Right ventricle myocardium inferior (tissue), 1 donor: ENCODE results near the gene UBASH3B. TPM values are rescaled to one million over a fixed set of nuclear protein-coding genes. Genes with fewer than 3 reads are reported as not detected.
"Not testable (repeated sequence)": the region's sequence is repeated elsewhere in the genome, so short reads cannot be mapped to it uniquely, and the experiment has no call there.

ENCODE experiments used
- ATAC-seq: fragments of 200-7000 bp; cut with Tn5 transposase; one replicate; pipeline ENCODE4 v1.9.1; 2020; ENCODE audit warnings: mild to moderate bottlenecking, moderate library complexity
- DNase-seq: peaks from one replicate; pipeline ENCODE4 v3.0.0; 2021; ENCODE audit errors: missing footprints
- intact Hi-C: fragments of 100-400 bp; cut with DNase I; formaldehyde crosslinking; loops from one replicate; pipeline ENCODE4 v1.11.0; 2022
- total RNA-seq: library from RNA; stranded (reverse); fragmentation: NEBNext Ultra II Directional; extraction: Animal tissue kit (Norgen Biotek cat#: 25700); gene quantifications from one replicate; pipeline ENCODE4 v1.2.1, GENCODE V29; 2021
- donor health status: DM: no; HTN: yes; CAD: no; lungs with severe emphysema.

Gene UBASH3B
- total RNA-seq, 1 donor from 2014 or later, result 3.5 TPM

DNA sequence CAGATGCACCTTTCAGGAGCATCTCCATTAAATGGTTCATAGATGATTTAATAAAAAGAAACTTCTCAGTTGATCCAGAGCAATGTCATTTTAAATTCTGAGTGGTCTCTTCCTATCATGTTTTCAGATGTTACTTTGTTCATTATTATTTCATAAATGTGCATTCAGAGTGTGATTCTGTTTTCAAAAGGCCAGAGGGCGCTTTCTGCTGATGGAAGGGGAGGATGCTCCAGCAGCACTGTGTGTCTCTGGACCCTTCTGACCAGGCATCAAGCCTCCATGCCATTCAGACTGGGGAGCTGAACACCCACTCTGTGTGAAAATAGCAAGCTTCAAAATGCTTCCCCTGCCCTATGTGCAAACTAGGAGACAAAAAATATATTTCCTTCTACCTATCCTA is 158.9 kb downstream of the UBASH3B start:
- intact Hi-C loops, result no loop called here
- DNase-seq (no peak), ATAC-seq (no peak)

DNA sequence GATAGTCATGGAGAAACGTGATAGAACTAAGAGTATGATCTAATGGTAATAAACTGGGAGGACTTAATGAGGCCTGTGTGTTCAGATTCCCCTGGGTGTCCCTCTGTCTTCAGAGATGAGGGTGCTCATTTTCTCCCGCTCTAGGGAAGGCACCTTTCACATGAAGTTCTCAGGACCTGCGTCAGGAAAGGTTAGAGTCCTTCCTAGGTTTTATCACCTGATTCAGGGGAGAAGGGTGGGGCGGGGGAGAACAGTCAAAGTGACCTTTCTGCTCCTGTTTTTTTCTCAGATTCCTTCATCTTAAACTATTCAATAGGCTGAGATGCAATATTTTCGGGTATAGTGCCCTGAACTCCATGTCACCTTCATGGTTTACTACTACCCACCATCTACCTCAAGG is 160.4 kb downstream of the UBASH3B start:
- ATAC-seq, result no peak
- intact Hi-C loops, result no loop called here
- no peak for DNase-seq

DNA sequence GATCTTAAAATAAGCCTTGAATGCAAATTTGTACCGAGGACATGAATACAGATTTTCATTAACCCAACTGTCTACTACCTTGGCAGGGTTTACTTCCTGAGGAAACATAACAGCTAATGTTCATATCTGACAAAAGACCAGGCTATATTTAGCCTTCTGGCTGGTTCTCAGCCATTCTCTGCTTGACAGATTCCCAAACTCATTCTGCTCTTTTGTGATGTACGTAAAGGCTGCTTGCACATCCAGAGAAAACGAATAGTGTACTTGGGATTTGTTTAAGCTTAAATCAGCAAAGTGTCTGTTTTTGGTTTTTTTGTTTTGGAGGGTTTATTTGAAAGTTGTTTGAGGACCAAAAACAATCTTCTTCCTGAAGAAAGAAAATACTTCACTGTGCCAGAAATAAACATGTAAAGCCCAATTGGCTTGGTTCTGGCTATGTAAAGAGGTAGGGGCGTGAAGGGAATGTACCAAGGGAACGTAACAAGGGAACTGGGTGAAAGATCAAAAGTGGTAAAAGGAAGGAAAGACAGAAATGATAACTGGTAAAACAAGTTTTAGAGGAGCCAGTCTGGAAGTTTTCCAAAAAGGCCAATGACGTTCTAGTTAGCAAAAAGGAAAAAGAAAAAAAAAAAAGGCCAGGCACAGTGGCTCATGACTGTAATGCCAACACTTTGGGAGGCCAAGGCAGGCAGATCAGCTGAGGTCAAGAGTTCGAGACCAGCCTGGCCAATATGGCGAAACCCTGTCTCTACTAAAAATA is 161.4 kb downstream of the UBASH3B start:
- no peak for ATAC-seq

GRCh38 chr11:122820158-122820557 is 164.6 kb downstream of the UBASH3B start:
- no peak for DNase-seq
- ATAC-seq, result no peak
- intact Hi-C loops, result no loop called here

More for the DNA sequence above, 161.4 kb downstream of the UBASH3B start:
- DNase-seq, result no peak
- intact Hi-C loops, result no loop called here

DNA sequence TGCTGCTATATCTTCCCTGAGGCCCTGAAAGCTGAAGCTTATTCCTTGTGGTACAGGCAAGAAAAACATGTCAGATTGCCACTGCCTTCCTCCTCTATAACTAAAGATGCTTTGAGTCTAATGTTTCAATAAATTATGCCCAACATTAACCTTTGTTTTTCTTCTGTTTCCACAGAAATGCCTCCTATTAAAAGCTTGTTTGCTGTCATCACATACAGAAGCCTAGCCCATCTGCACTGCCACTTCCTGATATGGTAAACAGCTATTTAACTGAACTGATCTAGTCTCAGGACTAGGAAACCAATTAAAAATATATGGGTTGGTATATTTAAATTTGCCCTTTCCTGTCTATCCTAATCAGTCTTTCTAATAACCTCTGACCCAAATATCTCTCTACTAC is 165.6 kb downstream of the UBASH3B start:
- intact Hi-C loops, result no loop called here
- DNase-seq (no peak), ATAC-seq (no peak)

GRCh38 chr11:122822241-122822640 is 166.7 kb downstream of the UBASH3B start:
- DNase-seq (no peak), ATAC-seq (no peak)
- intact Hi-C loops, result no loop called here

DNA sequence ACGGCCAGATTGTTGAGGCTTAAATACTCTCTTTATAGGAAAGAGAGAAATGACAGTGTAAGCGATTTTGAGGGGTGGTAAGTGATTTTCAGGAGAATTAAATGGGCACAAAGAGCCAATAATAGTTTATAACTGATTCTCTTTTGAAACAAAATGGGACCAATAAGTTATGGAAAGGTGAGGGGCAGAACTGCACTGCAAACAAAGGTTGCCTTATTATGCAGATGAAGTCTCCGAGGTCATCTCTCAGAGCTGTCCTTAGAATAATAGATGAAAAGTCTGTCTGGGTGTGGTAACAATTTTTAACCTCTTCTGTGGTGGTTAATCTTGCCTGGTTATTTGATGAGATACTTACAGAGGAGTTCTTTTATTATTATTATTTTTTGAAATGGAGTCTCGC is 168.0 kb downstream of the UBASH3B start:
- DNase-seq (no peak), ATAC-seq (no peak)
- intact Hi-C loops, result no loop called here

GRCh38 chr11:122829371-122829770 is 173.8 kb downstream of the UBASH3B start:
- ATAC-seq, intact Hi-C loops: not testable (repeated sequence)

GRCh38 chr11:122832297-122832696 is 176.8 kb downstream of the UBASH3B start:
- DNase-seq, intact Hi-C loops, ATAC-seq: not testable (repeated sequence)

More at GRCh38 chr11:122829371-122829770, 173.8 kb downstream of the UBASH3B start:
- not testable (repeated sequence) for DNase-seq

GRCh38 chr11:122832721-122833470 is 177.4 kb downstream of the UBASH3B start:
- intact Hi-C loops, result no loop called here
- ATAC-seq (no peak), DNase-seq (no peak)

DNA sequence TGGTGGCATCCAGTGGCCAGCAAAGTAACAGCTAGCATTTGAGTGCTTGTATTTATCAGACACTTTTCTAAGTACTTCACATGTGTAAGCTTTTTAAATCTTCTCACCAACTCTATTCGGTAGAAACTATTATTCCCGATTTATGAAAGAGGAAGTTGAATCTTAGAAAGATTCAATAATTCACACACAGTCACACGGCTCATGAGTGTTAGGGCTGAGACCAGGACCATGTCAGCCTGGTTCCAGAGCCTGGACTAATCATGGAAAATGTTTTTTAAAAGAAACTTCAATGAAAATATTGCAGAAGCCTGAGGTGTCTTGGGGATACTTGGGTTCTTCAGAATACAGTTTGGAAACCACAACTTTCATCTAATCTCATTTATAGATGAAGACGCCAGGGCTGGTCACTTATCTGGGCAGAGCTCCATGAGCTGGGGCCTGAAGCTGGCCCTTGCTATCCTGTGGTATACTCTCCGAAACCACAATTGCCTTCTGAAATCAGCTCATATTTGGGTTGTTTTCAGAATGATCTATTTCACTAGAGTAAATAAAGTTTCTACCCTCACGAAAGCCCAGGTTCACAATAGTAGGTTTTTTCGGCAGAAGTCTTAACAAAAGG is 178.4 kb downstream of the UBASH3B start:
- DNase-seq (no peak), ATAC-seq (no peak)
- intact Hi-C loops, result no loop called here

- ATAC-seq (no peak), DNase-seq (no peak)
- intact Hi-C loops, result no loop called here
Observed at GRCh38 chr11:122836916-122837315, 181.4 kb downstream of the UBASH3B start.

GRCh38 chr11:122837528-122838346 is 182.2 kb downstream of the UBASH3B start:
- intact Hi-C loops, result no loop called here
- ATAC-seq (no peak), DNase-seq (no peak)

GRCh38 chr11:122843281-122844141 is 188.0 kb downstream of the UBASH3B start:
- intact Hi-C loops, result no loop called here
- DNase-seq (no peak), ATAC-seq (no peak)

- no peak for ATAC-seq
- intact Hi-C loops, result no loop called here
- DNase-seq, result no peak
Observed at GRCh38 chr11:122847466-122847865, 191.9 kb downstream of the UBASH3B start.

DNA sequence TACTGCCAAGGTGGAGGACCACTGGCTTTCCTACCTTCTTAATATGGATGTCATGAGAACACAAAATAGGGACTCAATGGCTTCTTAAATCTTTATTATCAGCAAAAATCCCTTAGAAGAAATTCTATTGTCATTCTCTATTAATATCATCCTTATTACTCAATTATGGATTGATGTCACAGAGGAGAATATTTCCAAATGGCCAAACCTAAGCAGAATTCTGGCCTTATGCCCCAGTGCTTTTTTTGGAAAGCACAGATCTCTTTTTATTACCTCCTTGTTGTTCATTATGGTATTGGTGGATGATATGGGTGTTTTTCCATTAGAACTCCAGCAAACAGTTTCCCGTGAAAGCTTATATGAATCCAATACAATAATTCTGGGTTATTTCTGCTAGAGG is 192.7 kb downstream of the UBASH3B start:
- ATAC-seq, result no peak
- intact Hi-C loops, result no loop called here
- no peak for DNase-seq

DNA sequence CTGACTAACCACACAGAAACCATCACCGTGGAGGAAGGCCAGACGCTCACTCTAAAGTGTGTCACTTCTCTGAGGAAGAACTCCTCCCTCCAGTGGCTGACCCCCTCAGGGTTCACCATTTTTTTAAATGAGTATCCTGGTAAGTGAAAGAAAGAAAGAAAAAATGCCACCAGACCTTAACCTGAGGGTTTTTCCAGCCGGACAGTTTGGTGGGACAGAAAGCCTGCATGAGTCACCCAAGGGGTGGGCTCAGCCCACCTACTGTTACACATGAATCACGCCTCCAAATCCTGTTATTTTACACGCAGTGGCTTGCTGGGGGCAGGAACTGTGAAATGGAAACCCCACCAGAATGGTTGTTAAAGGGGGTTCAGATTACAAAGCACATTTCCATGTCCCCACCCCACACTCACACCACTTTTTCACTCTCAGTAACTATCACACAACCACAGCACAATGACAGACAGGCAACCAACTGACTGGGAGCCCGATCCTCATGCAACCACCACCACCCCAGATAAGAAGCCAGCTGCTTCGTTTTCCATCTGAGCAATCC is 194.6 kb downstream of the UBASH3B start:
- intact Hi-C loops, result no loop called here
- ATAC-seq (no peak), DNase-seq (no peak)
